HAP-1 (cell line): Measurements from ENCODE around the gene FLII.

ENCODE experiments used
- DNase-seq, 2 experiments: peaks; one replicate each; pipeline ENCODE4 v3.0.0-alpha.2; 2016 to 2020; ENCODE audit warnings: low spot score in 2 of 2
- H3K27me3 ChIP-seq: fragments of 250-450 bp; sonication (Bioruptor Pico); 2 replicates; pipeline ENCODE4 v1.5.1; 2020; ENCODE audit warnings: low read depth, mild to moderate bottlenecking, moderate library complexity
- H3K36me3 ChIP-seq: fragments of 250-450 bp; sonication (Bioruptor Pico); replicated peaks from 2 replicates; pipeline ENCODE4 v1.5.1; 2020; ENCODE audit warnings: mild to moderate bottlenecking
- H3K4me1 ChIP-seq: fragments of 250-450 bp; sonication (Bioruptor Pico); 2 replicates; pipeline ENCODE4 v1.5.1; 2020; ENCODE audit warnings: mild to moderate bottlenecking
- H3K4me3 ChIP-seq: fragments of 250-450 bp; sonication (Bioruptor Pico); 2 replicates; pipeline ENCODE4 v1.5.1; 2020; ENCODE audit warnings: mild to moderate bottlenecking, moderate library complexity
- H3K9me3 ChIP-seq: fragments of 250-450 bp; sonication (Bioruptor Pico); 2 replicates; pipeline ENCODE4 v1.5.1; 2020; ENCODE audit warnings: mild to moderate bottlenecking, moderate library complexity
- in situ Hi-C: fragments of 300-500 bp; cut with MboI; formaldehyde crosslinking; loops from 3 replicates; pipeline ENCODE4 v1.14.3; 2020; ENCODE audit warnings: low sequenced_read_pairs, inconsistent platforms, mixed read lengths

The FLII gene

GRCh38 chr17:18256351-18256750 is 2.2 kb downstream of the FLII start:
- Histone ChIP-seq H3K4me3 (no peak overlapping the region), H3K4me1 (peaks cover 22% of the 10 kb centered on the region), H3K9me3 (no peaks in the 10 kb centered on the region), H3K36me3 (peaks cover 44% of the 10 kb centered on the region), H3K27me3 (no peaks in the 10 kb centered on the region)
- in situ Hi-C loops: no loop called here
- DNase-seq: no peak

- in situ Hi-C loops: no loop called here
- Histone ChIP-seq H3K4me1 (peaks cover 19% of the 10 kb centered on the region), H3K4me3 (no peak overlapping the region), H3K9me3 (no peaks in the 10 kb centered on the region), H3K27me3 (no peaks in the 10 kb centered on the region), H3K36me3 (peaks cover 54% of the 10 kb centered on the region)
- no peak for DNase-seq
Observed at GRCh38 chr17:18254888-18255649, 3.5 kb downstream of the FLII start.

- no peak overlapping the region for H3K4me3 ChIP-seq
- no peak for DNase-seq
- no peaks in the 10 kb centered on the region for H3K27me3 ChIP-seq
- peaks cover 13% of the 10 kb centered on the region for H3K4me1 ChIP-seq
- peaks cover 60% of the 10 kb centered on the region for H3K36me3 ChIP-seq
- H3K9me3 ChIP-seq: no peaks in the 10 kb centered on the region
- in situ Hi-C loops: no loop called here
Observed at GRCh38 chr17:18253947-18254821, 4.4 kb downstream of the FLII start.

- Histone ChIP-seq H3K9me3 (no peaks in the 10 kb centered on the region), H3K4me1 (peaks cover 8% of the 10 kb centered on the region), H3K36me3 (peaks cover 67% of the 10 kb centered on the region), H3K27me3 (no peaks in the 10 kb centered on the region), H3K4me3 (no peak overlapping the region)
- no peak for DNase-seq
- in situ Hi-C loops: no loop called here
Observed at GRCh38 chr17:18253187-18253884, 5.2 kb downstream of the FLII start.

- no peaks in the 10 kb centered on the region for H3K27me3 ChIP-seq
- H3K9me3 ChIP-seq: no peaks in the 10 kb centered on the region
- H3K4me3 ChIP-seq: no peak overlapping the region
- H3K36me3 ChIP-seq: peaks cover 75% of the 10 kb centered on the region
- no peak for DNase-seq
- peaks cover 2% of the 10 kb centered on the region for H3K4me1 ChIP-seq
- in situ Hi-C loops: no loop called here
Observed at GRCh38 chr17:18252160-18252559, 6.4 kb downstream of the FLII start.

- H3K4me3 ChIP-seq: no peak overlapping the region
- no peaks in the 10 kb centered on the region for H3K9me3 ChIP-seq
- in situ Hi-C loops: no loop called here
- no peaks in the 10 kb centered on the region for H3K4me1 ChIP-seq
- DNase-seq: no peak
- no peaks in the 10 kb centered on the region for H3K27me3 ChIP-seq
- peaks cover 81% of the 10 kb centered on the region for H3K36me3 ChIP-seq
Observed at GRCh38 chr17:18251204-18251603, 7.3 kb downstream of the FLII start.

GRCh38 chr17:18250708-18251107 is 7.8 kb downstream of the FLII start:
- Histone ChIP-seq H3K9me3 (no peaks in the 10 kb centered on the region), H3K27me3 (no peaks in the 10 kb centered on the region), H3K4me1 (no peaks in the 10 kb centered on the region), H3K4me3 (no peak overlapping the region), H3K36me3 (peaks cover 85% of the 10 kb centered on the region)
- DNase-seq: no peak
- in situ Hi-C loops: no loop called here

GRCh38 chr17:18250259-18250658 is 8.3 kb downstream of the FLII start:
- Histone ChIP-seq H3K9me3 (no peaks in the 10 kb centered on the region), H3K36me3 (peaks cover 87% of the 10 kb centered on the region), H3K4me1 (no peaks in the 10 kb centered on the region), H3K4me3 (no peak overlapping the region), H3K27me3 (no peaks in the 10 kb centered on the region)
- no peak for DNase-seq
- in situ Hi-C loops: no loop called here

- H3K36me3 ChIP-seq: peaks cover 82% of the 10 kb centered on the region
- in situ Hi-C loops: no loop called here
- no peaks in the 10 kb centered on the region for H3K4me1 ChIP-seq
- no peak for DNase-seq
- no peaks in the 10 kb centered on the region for H3K9me3 ChIP-seq
- H3K27me3 ChIP-seq: no peaks in the 10 kb centered on the region
- H3K4me3 ChIP-seq: no peak overlapping the region
Observed at GRCh38 chr17:18248811-18249210, 9.7 kb downstream of the FLII start.

- H3K36me3 ChIP-seq: peaks cover 82% of the 10 kb centered on the region
- no peaks in the 10 kb centered on the region for H3K4me1 ChIP-seq
- peak; percentile 60 to 85 for DNase-seq
- no peaks in the 10 kb centered on the region for H3K27me3 ChIP-seq
- no peaks in the 10 kb centered on the region for H3K9me3 ChIP-seq
- in situ Hi-C loops: no loop called here
- H3K4me3 ChIP-seq: no peak overlapping the region
Observed at GRCh38 chr17:18248300-18248731, 10.2 kb downstream of the FLII start.

GRCh38 chr17:18247613-18248001 is 10.9 kb downstream of the FLII start:
- H3K4me3 ChIP-seq: no peak overlapping the region
- no peaks in the 10 kb centered on the region for H3K27me3 ChIP-seq
- peaks cover 82% of the 10 kb centered on the region for H3K36me3 ChIP-seq
- no peaks in the 10 kb centered on the region for H3K4me1 ChIP-seq
- no peaks in the 10 kb centered on the region for H3K9me3 ChIP-seq
- no peak for DNase-seq
- in situ Hi-C loops: no loop called here

GRCh38 chr17:18246880-18247612 is 11.5 kb downstream of the FLII start:
- Histone ChIP-seq H3K27me3 (no peaks in the 10 kb centered on the region), H3K4me3 (no peak overlapping the region), H3K9me3 (no peaks in the 10 kb centered on the region), H3K4me1 (no peaks in the 10 kb centered on the region), H3K36me3 (peaks cover 78% of the 10 kb centered on the region)
- in situ Hi-C loops: no loop called here
- DNase-seq: peak; percentile 38 to 86

GRCh38 chr17:18246109-18246725 is 12.3 kb downstream of the FLII start:
- Histone ChIP-seq H3K9me3 (no peaks in the 10 kb centered on the region), H3K36me3 (peaks cover 77% of the 10 kb centered on the region), H3K4me3 (no peak overlapping the region), H3K4me1 (no peaks in the 10 kb centered on the region), H3K27me3 (no peaks in the 10 kb centered on the region)
- DNase-seq: no peak
- in situ Hi-C loops: no loop called here
